DOHH2 (cell line): ENCODE results near the gene MFAP5.

Experiments
- H3F3A ChIP-seq: fragments of 200-600 bp; sonication (generic), shearing (Covaris generic); 2 replicates; pipeline ENCODE4 v1.6.0; 2016; ENCODE audit warnings: antibody characterized with exemption, mild to moderate bottlenecking; ENCODE audit not compliant: control insufficient read depth, insufficient read depth
- H3K27ac ChIP-seq: fragments of 200-600 bp; sonication (generic); 2 replicates; pipeline ENCODE4 v1.5.1; 2014; ENCODE audit warnings: low read depth, mild to moderate bottlenecking, low read length, moderate library complexity
- H3K27me3 ChIP-seq: fragments of 200-600 bp; sonication (generic); 2 replicates; pipeline ENCODE4 v1.6.1; 2014; ENCODE audit warnings: mild to moderate bottlenecking, low read length, mixed read lengths; ENCODE audit not compliant: control insufficient read depth
- H3K36me3 ChIP-seq: fragments of 200-600 bp; sonication (generic); 2 replicates; pipeline ENCODE4 v1.6.1; 2014; ENCODE audit warnings: mild to moderate bottlenecking, low read length, moderate library complexity, mixed read lengths; ENCODE audit not compliant: control insufficient read depth
- H3K4me1 ChIP-seq: fragments of 200-600 bp; sonication (generic); 2 replicates; pipeline ENCODE4 v1.6.1; 2014; ENCODE audit warnings: mild to moderate bottlenecking, low read length, mixed read lengths; ENCODE audit not compliant: control insufficient read depth
- H3K4me2 ChIP-seq: fragments of 200-600 bp; sonication (generic); 2 replicates; pipeline ENCODE4 v1.6.0; 2014; ENCODE audit warnings: mild to moderate bottlenecking, low read length, moderate library complexity
- H3K4me3 ChIP-seq: fragments of 200-600 bp; sonication (generic); 2 replicates; pipeline ENCODE4 v1.5.1; 2014; ENCODE audit warnings: mild to moderate bottlenecking, low read length, mixed read lengths
- H3K79me2 ChIP-seq: fragments of 200-600 bp; sonication (generic); 2 replicates; pipeline ENCODE4 v1.6.1; 2014; ENCODE audit warnings: mild to moderate bottlenecking, low read length, mixed read lengths; ENCODE audit not compliant: control insufficient read depth
- H3K9me2 ChIP-seq: fragments of 200-600 bp; sonication (generic); replicated peaks from 2 replicates; pipeline ENCODE4 v1.6.1; 2014; ENCODE audit warnings: mild to moderate bottlenecking, low read length, mixed read lengths; ENCODE audit not compliant: control insufficient read depth
- H3K9me3 ChIP-seq: fragments of 200-600 bp; sonication (generic); 2 replicates; pipeline ENCODE4 v1.6.1; 2014; ENCODE audit warnings: antibody characterized with exemption, low read length, mixed read lengths; ENCODE audit not compliant: control insufficient read depth, insufficient read depth
- H4K20me1 ChIP-seq: fragments of 200-600 bp; sonication (generic); 2 replicates; pipeline ENCODE4 v1.6.0; 2014; ENCODE audit warnings: low read depth, mild to moderate bottlenecking, antibody characterized with exemption, low read length, moderate library complexity; ENCODE audit not compliant: control insufficient read depth, insufficient read depth
- CTCF ChIP-seq: fragments of 200-600 bp; sonication (generic); IDR thresholded peaks from one replicate; pipeline ENCODE4 v1.5.1; 2014; ENCODE audit warnings: antibody characterized with exemption, mild to moderate bottlenecking, low read depth, low read length; ENCODE audit not compliant: poor library complexity, severe bottlenecking
- EZH2phosphoT487 ChIP-seq: fragments of 200-600 bp; sonication (generic); IDR thresholded peaks from 2 replicates; pipeline ENCODE4 v1.6.1; 2017; ENCODE audit warnings: borderline replicate concordance, mild to moderate bottlenecking, antibody characterized with exemption, low read length, moderate library complexity, mixed read lengths

MFAP5 gene

GRCh38 chr12:8662593-8662992, at the start of gene MFAP5:
Gene MFAP5 (minus strand): TSS chr12:8662826. CDS start chr12:8662104, 722 bp downstream.
- no peak within 1 kb of the TSS for H3K4me2 ChIP-seq

GRCh38 chr12:8709124-8709830, 46.7 kb upstream of the MFAP5 start:
- H3K79me2 ChIP-seq, result peaks cover 89% of the 10 kb centered on the region
- peaks cover 4% of the 10 kb centered on the region for H3K4me1 ChIP-seq
- H3K4me2 ChIP-seq, result no peak overlapping the region
- no peaks in the 10 kb centered on the region for H3K9me2 ChIP-seq
- no peak overlapping the region for H3K4me3 ChIP-seq
- 0 out of 2 replicates have a peak, but pooled peaks cover 2% of the 10 kb centered on the region for H3F3A ChIP-seq
- H3K36me3 ChIP-seq, result peaks cover 46% of the 10 kb centered on the region
- H3K27me3 ChIP-seq, result no peaks in the 10 kb centered on the region
- H3K9me3 ChIP-seq, result no peaks in the 10 kb centered on the region
- peaks cover 4% of the 10 kb centered on the region; the same call in 1 of the 2 replicates for H4K20me1 ChIP-seq
- TF ChIP-seq EZH2phosphoT487 (no peak), CTCF (no peak)
- H3K27ac ChIP-seq, result no peak overlapping the region

More at GRCh38 chr12:8662593-8662992, at the start of gene MFAP5:
- Histone ChIP-seq H3K79me2 (no peaks in the 10 kb centered on the region), H3K4me1 (peaks cover 28% of the 10 kb centered on the region), H3K27me3 (no peaks in the 10 kb centered on the region), H4K20me1 (no peaks in the 10 kb centered on the region), H3K36me3 (no peaks in the 10 kb centered on the region), H3K27ac (no peak within 1 kb of the TSS), H3K4me3 (no peak within 1 kb of the TSS), H3F3A (peaks cover 3% of the 10 kb centered on the region), H3K9me2 (no peaks in the 10 kb centered on the region), H3K9me3 (no peaks in the 10 kb centered on the region)
- TF ChIP-seq EZH2phosphoT487, result no peak
- no peak for TF ChIP-seq CTCF

- Histone ChIP-seq H3K27me3 (no peaks in the 10 kb centered on the region), H3K4me3 (no peak overlapping the region), H3K4me2 (no peak overlapping the region; the same call in 1 of the 2 replicates), H3K9me2 (no peaks in the 10 kb centered on the region), H3K9me3 (no peaks in the 10 kb centered on the region), H3K27ac (no peak overlapping the region), H3K79me2 (peaks cover 94% of the 10 kb centered on the region), H3F3A (peaks cover under 1% of the 10 kb centered on the region; the same call in 1 of the 2 replicates), H4K20me1 (peaks cover 12% of the 10 kb centered on the region), H3K4me1 (peaks cover 34% of the 10 kb centered on the region), H3K36me3 (peaks cover 61% of the 10 kb centered on the region)
- TF ChIP-seq CTCF (no peak), EZH2phosphoT487 (no peak)
Measured at GRCh38 chr12:8702159-8702558, 39.5 kb upstream of the MFAP5 start.
